ENCODE data around the gene MTA2.

MTA2 gene

DNA sequence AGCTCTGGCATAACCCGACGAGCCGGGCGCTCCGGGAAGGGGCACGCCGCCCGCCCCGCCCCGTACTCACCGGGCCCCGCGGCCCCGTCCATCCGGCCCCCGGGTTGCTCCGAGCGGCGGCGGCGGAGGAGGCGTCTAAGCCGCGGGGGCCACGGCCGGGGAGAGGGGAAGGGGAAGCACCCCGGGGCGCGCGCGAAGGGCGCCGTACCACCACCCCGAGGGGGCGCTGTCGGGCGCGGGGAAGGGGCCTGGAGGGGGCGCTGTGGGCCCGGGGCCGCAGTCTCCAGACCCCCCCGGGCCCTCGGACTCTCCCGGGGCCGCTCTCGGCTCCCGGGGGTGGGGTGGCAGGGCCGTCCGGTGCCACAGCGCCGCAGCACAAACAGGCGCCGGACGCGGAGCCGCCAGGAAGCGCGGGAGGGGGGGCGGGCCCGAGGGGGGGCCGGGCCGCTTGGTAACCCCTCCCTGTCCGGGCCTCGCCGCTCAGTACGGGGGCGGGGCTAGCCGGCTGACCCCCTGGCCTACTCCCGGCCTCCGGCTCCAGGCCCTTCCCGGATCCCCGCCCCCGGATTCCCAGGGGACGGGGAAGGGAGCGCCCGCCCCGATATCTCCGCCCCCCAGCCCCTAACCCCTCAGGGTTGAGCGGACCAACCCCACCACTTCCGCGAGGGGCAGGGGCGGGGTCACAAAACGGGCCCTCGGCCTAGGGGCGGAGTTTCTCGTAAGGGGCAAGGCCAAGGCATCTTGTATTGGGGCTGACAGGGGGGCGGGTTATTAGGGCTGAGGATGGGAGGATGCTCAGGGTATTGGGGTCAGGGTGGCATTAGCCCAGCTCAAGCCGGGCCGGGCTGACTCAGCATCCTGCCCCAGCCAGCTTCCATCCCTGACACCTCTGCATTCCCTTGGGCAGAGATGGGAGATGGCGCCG lies 11.0 kb upstream of the MTA2 start, which contains the start of the genes EML3 and ROM1:
EML3 (minus strand) TSS at position 410 of the 925 bp plus-strand sequence; CDS start at position 92, 318 bp downstream.
ROM1 (plus strand) TSS at position 892 of the 925 bp plus-strand sequence; CDS start at position 917, 25 bp downstream.
- DNase-seq (ENCODE audit: low spot score), result peak; percentile 88

DNA sequence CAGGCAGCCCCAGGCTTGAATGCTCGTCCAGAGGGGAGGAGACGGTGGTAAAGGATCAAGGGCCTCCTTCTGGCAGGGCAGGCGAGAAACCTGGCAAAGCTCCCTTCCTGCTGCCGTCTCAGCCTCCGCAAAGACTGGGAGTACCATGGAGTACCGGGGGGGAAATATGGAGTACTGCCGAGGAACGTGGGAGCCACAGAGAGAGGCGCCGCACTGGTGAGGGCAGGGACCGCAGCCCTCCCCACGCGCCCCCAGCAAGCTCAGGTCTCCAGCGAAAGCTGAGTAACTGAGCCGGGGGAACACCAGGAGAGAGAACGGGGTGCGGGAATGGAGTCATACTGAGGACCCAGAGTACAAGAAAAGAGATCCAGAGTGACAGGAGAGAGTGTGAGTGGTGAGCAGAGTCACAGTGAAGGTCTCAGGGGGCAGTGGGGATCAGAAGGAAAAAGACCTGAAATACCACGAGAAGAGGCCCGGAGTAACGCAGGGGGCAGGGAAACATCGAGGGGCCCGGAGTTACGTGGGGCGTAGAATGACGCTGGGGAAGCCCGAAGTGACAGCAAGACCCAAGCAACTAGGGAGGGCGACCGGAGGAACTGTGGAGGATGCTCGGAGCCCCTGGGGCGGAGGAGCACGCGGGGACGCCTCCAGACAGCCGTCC lies 10.2 kb upstream of the MTA2 start:
- no peak for DNase-seq (ENCODE audit: low spot score)

DNA sequence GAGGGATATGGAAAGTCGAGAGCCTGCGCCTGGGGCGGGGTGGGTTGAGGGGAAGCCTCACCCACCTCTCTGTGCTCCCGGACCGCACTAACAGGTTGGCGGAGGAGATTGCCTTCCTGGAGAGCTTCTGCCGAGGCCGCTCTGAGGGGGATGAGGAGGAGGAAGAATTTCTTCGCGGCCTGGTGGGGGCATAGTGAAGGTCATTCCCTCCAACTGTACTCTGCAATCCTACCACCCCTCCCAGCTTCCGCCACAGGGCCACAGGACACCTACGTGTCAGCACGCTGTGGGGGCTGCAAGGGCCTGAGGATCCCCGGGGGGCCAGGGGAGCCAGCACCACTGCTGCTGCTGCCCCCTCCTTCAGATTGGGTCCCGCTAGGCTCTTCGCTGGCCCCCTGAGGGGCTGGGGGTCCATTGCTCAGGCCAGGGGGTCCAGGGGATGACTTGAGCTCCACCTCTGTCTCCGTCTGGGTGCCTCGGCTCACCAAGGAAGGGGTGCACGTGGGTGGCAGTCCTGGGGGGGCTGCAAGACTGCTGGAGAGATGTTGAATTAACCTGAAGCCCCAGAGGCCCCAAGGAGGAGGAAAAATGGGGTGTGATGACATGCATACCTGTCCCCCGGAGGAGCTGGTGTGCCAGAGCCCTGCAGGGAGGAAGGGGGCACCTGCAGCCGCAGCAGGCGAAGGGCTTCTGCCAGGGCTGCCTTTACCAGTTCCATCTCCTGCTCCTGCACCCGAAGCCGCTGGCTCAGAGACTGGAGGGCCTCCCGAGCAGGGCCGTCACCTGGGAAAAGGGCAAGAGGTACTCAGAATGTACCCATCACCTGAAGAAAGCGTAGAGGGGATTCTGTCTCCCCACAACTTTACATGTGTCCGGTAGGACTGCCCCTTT lies 9.4 kb upstream of the MTA2 start:
- DNase-seq (ENCODE audit: low spot score), result no peak

DNA sequence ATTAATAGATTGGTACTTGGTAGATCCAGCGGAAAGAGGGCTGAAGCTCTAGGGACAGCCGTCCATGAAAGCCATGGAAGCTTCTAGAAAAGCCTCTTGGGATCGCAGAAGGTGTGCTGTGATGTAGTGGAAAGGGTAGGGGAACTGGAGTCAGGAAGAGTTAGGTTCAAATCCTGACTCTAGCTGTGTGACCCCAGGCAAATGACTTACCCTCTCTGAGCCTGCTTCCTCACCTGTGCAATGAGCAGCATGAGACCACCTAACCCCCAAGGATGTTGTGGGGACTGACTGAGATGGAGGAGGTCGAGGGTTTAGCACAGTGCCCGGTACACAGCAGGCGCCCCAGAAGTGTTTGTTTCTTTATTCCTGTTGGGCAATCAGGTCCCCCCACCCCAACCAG lies 8.7 kb upstream of the MTA2 start:
- DNase-seq (ENCODE audit: low spot score), result no peak

DNA sequence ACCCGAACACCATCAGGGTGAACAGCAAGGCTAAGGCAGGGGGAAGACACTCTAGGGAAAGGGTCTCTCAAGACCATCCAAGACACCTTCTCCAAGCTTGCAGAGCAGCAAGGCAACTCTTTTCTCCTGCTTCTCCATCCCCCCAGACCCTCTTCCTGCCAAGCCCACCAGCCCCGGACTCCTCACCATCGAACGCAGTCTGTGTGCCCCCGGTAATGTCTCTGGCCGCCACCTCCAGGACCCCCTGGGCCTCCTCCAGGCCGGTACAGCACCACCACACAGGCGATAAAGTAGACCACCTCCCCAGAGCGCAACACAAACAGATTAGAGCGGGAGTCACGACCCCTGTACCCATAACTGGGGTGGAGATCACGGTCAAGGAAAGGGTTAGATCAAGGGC lies 7.1 kb upstream of the MTA2 start:
- DNase-seq (ENCODE audit: low spot score), result no peak

DNA sequence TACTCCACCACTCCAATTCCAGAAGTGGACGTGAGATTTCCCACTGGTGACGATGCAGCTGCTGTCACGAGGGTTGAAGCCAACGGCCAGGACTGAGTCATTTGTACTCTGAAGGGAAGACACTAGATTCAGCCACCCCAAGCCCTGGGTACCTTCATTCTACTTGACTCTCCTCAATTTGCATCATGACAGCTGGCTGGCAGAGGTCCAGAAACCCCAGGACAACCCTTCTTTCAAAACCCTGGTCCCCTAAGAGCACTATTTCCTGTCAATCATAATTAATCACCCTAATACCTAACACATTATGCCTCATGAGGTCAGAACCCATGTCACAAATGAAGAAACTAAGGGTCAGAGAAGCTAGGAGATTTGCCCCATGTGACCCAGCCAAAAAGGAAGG lies 6.0 kb upstream of the MTA2 start:
- no peak for DNase-seq (ENCODE audit: low spot score)

DNA sequence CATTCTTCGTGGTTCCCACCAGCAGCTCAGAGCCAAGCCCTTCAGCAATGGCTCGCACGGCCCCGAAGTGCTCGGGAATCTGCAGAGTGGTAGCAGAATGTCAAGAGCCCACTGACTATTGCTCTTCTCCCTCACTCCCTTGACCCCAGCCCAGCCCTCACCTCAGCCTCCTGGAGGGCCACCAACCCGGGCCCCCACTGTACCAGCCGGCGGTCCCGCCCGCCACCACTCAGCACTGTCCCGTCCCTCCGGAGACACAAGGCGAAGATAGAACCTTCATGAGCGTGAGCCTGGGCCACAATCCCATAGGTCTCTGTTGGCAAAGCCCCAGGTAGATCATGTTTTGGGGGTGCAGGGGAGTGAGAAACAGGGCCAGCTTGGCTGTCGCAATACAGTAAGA lies 4.2 kb upstream of the MTA2 start:
- no peak for DNase-seq (ENCODE audit: low spot score)

DNA sequence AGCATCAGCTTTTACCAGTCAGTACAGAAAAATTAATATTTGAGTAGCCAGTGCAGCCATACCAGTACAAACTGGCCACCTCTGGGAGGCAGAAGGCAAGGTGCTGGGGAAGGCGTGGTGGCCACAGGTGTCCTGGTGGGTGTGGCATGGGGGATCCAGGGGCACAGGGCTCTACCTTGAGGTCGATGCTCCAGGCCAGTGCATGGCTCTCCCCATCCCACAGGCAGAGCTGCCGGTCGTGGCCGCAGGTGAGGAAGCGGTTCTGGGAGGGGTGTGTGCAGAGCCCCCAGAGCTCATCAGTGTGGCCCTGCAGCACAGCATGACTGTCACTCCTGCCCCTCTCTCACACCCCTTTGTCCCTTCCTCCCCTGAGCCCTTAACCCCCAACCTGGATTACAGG lies 3.8 kb upstream of the MTA2 start:
- DNase-seq (ENCODE audit: low spot score), result no peak

DNA sequence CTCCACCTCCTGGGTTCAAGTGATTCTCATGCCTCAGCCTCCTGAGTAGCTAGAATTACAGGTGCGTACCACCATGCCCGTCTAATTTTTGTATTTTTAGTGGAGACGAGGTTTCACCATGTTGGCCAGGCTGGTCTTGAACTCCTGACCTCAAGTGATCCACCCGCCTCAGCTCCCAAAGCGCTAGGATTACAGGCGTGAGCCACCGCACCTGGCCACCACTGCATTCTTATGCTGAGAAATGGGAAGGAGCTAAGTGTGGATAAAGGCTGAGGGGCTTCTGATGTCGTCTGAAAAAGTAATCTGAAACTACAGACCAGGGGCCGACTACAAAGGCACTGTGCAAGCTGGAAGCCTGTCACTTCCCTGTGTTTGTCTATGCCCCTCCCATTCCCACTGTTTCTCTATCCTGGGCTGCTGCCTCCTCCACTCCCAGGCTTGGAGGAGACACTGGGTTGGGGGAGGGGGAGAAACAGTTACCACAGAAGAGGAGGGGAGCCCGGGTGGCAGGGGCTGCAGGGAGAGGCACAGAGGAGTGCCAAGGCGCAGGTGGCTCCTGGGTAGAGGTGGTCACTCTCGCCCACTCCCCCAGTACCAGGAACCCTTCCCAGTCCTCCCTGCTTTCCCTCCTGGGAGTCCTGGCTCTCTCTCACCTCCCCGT lies 2.9 kb upstream of the MTA2 start:
- no peak for DNase-seq (ENCODE audit: low spot score)

DNA sequence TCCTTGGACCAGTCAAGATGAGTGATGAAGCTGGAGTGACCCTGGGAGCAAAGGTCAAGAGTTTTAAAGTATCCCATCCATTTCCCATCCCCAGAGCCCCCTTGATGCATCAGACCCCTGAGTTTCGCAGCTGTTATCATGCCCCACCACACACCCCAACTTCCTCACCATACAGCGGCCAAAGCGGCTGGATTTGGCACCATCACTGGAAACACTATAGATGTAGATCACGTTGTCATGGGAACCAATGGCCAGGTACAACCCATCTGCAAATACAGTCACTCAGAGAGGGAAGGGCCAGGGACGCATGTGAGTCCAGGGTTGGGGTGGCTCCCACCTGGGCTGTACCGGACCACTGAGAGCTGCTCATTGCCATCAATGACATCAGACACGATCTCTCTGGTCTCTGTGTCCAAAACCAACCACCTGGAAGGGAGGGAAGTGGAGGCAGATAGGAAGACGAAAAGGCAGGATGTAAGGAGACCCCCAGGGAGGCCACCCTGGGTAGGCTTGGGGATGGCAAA lies 2.2 kb upstream of the MTA2 start:
- no peak for DNase-seq (ENCODE audit: low spot score)

DNA sequence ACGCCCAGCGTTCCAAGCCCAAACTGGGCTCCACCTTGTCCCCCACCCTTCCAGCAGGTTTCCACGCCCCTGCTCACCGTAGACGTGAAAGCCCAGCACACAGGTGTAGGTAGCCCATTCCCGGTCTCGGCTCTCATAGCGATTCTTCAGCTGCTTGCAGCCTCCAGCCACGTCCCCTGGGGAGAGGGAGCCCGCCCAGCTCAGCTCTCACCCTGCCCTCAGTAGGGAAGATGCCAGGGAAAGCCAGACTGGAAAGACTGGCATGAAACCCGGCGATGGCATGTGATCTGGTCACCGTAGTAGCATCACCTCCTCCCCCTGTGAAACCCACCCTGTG lies 1.4 kb upstream of the MTA2 start:
- DNase-seq (ENCODE audit: low spot score), result no peak

DNA sequence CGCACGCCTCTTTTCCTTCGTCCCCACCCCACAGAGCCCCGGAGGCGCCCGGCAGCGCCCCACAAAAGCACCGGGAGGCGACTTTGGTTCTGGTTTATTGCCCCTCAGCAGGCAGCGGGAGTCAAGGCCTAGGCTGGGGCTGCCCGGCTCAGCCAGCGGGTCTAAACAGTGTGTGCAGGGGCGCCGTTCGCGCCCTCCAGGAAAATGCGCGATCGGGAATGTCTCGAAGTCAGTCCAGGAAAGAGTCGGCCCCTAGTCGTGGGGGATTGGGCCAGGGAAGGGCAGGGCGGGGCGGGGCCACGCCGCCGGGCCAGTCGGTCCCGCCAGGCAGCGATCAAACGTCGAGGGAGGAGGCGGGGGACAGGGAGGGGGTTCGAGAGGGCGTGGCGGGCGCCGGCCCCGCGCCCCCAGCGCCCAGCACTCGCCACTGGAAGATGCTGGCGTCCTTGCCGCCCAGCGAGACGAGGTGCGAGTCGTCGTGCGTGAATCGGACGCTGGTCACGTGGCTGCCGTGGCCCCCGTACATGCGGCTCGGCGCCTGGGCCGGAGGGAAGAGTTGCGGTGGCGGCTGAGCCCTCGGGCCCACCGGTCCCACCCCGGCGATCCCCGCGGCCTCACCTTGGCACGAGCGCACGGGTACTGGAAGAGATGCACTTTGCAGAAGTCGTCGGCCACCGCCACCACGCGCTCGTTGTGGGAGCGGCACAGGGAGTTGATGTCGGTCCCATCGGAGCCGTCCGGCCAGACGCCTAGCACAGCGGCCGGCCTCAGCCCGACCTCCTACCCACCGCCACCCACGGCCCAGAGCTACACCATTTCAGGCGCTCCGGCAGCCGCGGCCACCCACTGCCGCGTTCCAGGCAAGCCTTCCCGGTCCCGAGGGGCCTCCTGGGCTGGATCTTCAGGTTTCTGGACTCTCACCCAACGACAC lies 741 bp upstream of the MTA2 start:
- DNase-seq (ENCODE audit: low spot score), result peak; percentile 83

DNA sequence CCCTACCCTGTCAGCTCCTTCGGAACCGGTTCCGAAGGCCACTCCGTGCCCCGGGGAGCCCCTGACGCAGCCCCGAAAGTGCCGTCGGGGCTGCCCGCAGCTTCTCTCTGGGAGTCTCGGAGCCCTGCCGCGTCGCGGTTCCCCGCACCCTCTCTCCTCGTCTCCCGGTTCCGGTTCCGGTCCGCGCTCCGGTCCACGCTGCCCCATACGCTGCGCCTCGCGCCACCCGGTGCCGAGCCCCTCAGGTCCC lies 618 bp downstream of the MTA2 start:
- no peak for DNase-seq (ENCODE audit: low spot score)

DNA sequence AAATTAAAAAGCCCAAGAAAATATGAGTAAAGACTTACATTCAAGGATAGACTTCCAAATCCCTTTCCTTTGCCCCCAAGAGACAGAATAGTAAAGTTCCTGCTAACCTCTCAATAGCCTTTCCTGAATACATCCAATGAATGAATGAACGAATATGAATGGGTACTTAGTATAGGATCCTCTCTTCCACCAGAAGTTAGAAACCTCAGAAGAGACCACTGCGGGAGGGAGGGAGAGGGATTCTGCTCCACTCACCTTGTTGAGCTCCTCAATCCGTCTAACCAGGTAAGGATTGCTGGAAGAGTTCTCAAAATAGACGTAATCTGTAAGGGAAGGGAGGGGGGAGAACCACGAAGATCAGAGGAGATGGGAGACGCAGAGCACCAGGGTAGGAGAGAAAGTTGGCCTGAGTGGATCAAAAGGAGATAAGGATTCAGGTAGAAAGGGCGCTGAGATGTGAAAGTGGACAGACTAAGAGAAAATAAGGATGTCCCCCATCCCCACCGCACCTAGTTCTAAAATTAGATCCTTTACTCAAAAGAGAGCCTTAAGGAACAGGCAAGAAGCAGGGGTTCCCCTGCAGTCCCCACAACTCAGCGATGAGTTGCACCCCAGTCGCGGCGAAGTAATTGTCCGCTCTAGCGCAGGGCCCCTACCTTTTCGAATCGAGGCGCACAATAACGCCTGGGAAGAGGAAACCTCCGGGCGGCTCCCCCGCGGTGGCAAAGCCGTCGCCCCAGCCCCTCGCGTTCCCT lies 1.1 kb downstream of the MTA2 start:
- DNase-seq (ENCODE audit: low spot score), result no peak

DNA sequence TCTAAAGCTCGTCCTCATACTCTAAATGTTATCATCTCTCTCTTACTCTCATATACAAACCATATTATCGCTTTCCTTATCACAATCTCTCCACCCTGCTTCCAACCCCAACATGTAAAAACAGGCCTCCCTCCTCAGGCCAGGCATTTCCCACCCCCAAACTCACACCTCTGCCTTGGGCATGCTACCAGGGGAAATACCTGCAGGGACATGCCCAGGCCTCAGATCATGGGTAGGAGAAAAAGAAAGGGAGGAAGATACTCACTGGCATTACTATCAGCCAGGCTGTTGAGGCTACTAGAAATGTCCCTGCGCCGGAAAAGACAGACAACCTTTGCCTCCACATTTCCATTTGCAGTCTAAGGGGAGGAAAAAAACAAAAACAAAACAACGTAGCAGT lies 1.8 kb downstream of the MTA2 start:
- no peak for DNase-seq (ENCODE audit: low spot score)

DNA sequence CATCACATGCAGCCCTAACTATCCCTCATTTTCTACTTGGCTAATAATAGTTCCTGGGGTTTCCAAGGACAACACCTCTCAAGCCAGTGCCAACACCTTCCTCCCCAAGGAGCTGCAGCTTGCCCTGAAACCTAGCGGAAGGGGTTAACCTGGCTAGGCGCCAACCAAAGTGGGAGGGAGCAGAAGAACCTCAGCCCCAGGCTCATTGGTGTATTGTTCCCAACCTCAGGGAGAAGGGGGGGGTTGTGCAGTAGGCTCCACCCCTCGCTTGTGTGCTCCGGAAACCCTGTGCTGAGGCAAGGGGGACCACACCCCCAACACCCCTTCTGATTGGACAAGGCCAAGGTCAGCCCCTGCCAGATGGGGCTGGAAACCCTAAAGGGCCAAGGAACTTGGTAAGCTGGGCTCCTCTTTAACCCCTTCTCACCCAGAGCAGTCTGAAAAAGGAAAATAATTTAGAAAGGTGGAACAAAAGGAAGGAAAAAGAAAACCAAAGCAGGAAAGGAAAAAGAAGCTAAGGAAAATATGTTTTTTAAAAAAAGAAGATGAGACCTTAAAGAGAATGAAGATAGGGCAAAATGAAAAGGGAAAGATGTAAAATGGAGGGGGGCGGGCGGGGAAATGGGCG lies 2.5 kb downstream of the MTA2 start:
- peak; percentile 96 for DNase-seq (ENCODE audit: low spot score)

DNA sequence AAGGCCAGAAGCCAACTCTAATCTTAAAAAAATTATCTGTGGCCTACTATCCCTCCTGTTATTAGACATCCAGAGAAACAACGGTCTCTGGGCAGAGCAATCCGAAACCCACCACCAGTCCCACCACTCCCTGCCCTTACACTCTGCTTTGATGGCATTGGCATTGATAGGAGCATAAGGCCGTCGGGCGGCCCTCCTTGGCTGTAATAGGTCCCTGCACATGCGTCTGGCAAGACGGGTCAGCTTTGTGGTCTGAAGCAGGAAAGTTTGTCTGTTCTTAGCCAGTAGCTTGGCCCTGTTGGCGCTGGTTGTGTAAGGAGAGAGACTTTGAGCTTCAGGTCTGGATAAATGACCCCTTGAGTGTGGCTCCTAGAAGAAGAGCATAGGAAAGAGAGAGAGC lies 6.5 kb downstream of the MTA2 start:
- DNase-seq (ENCODE audit: low spot score), result no peak

DNA sequence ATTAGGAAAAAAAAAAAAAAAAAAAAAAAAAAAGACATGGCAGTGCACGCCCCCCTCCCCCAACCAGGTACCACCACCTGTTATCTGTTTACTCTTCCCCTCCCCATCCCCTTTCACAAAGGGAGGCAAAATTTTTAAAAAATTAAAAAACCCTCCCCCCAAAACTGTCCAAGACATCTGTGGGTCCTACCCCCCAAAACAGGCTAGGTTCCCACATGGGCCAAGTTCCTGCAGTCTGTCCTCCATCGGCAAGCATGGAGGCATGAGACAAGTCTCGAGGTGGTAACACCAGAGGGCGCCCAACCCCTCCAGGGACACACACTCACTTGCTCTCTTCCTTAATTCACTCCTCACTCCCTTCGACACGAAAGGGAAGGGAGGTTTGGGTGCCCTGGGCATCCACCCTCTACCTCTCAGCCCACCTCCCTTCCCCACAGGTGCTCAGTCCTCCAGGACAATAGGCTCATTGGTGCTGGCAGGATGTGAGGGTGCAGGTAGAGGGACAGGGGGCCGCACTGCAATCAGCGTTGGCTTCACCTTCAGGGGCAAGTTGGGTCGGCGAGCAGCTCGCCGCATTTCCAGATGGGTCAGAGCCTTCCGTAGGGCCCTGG lies 8.1 kb downstream of the MTA2 start:
- peak; percentile 75 for DNase-seq (ENCODE audit: low spot score)

DNA sequence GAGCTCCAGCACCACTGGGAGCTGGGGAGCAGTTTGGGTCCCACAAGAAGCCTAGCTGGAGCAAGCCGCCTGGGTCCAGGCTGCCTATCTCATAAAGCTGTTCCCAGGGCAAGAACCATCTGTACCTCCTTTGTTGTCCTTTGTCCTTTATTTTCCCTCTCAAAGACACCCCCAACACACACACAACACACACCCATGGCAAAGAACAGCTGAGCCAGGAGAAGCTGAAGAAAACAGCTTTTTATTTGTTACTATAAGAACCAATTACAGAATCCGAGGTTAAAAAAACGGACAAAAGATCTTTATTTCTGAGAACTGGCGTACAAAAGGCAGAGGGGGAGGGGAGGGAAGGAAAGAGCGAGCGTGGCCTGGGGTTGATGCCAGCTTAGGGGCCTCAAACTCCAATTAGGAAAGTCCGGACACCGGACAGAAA lies 8.7 kb downstream of the MTA2 start:
- peak; percentile 90 for DNase-seq (ENCODE audit: low spot score)

Data from globus pallidus (tissue), 1 donor.